Sigmoid colon (tissue), 3 donors: ENCODE results near the gene KSR1.

Experiments used
- POLR2A ChIP-seq, 2 donors: fragments of 450-650 bp; IDR thresholded peaks; one replicate each; pipeline ENCODE4 v1.6.1; 2016; ENCODE audit warnings: antibody characterized with exemption in 2 of 2, mild to moderate bottlenecking in 2 of 2, moderate library complexity in 2 of 2
- TF ChIP-seq, protein P1 (sequence below), 4 experiments: fragments of 450-650 bp in 3 of 4; fragments of 200-600 bp in 1 of 4; IDR thresholded peaks; one replicate each; pipeline ENCODE4 v1.5.1; 2016 to 2019; ENCODE audit warnings: antibody characterized with exemption in 4 of 4, mild to moderate bottlenecking in 3 of 4, moderate library complexity in 2 of 4

DNA sequence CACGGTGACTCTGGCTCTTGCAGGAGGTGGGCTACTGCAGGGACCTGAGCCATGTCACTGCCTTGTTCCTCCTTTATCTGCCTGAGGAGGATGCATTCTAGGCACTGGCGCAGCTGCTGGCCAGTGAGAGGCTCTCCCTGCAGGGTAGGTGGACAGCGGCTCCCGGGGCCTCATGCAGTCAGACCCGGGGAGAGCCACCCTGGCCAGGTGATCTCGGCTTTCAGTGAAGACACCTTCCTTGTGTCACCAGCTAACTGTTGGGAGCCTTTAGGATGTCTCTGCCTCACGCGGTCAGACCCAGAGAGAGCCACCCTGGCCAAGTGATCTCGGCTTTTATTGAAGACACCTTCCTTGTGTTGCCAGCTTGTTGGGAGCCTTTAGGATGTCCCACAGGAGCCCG, 31.7 kb upstream of the KSR1 start:
- TF ChIP-seq, protein P1, sequence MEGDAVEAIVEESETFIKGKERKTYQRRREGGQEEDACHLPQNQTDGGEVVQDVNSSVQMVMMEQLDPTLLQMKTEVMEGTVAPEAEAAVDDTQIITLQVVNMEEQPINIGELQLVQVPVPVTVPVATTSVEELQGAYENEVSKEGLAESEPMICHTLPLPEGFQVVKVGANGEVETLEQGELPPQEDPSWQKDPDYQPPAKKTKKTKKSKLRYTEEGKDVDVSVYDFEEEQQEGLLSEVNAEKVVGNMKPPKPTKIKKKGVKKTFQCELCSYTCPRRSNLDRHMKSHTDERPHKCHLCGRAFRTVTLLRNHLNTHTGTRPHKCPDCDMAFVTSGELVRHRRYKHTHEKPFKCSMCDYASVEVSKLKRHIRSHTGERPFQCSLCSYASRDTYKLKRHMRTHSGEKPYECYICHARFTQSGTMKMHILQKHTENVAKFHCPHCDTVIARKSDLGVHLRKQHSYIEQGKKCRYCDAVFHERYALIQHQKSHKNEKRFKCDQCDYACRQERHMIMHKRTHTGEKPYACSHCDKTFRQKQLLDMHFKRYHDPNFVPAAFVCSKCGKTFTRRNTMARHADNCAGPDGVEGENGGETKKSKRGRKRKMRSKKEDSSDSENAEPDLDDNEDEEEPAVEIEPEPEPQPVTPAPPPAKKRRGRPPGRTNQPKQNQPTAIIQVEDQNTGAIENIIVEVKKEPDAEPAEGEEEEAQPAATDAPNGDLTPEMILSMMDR (IDR thresholded peaks at IDR 0.05): no peak
- no peak for TF ChIP-seq POLR2A (IDR thresholded peaks at IDR 0.05)
